Transverse colon (tissue), 3 donors: ENCODE measurements around the gene XYLT1.

ENCODE experiments used
- CTCF ChIP-seq, 5 experiments: fragments of 200-600 bp in 3 of 5; fragments of 450-650 bp in 2 of 5; sonication (generic) in 3 of 5; IDR thresholded peaks; 1 replicate in 2 of 5; 2 replicates in 3 of 5; pipeline ENCODE4 v1.5.1; 2016 to 2017; ENCODE audit warnings: antibody characterized with exemption in 5 of 5, inconsistent platforms in 3 of 5, mild to moderate bottlenecking in 2 of 5, moderate library complexity in 1 of 5
- EP300 ChIP-seq: sonication (generic); formaldehyde crosslinking; IDR thresholded peaks from one replicate; pipeline ENCODE4 v1.6.1; 2017; ENCODE audit warnings: antibody characterized with exemption, low read depth
- POLR2A ChIP-seq: fragments of 450-650 bp; IDR thresholded peaks from one replicate; pipeline ENCODE4 v1.6.1; 2016; ENCODE audit warnings: antibody characterized with exemption, mild to moderate bottlenecking, moderate library complexity

- TF ChIP-seq CTCF (IDR thresholded peaks at IDR 0.05) (no peak), POLR2A (no peak), EP300 (no peak)
These were observed 127.0 kb downstream of the XYLT1 start for GRCh38 chr16:17343728-17344127.
